HG03342 (cell line): ENCODE data around the gene ZMIZ2.
A peak's percentile ranks its signal among the peaks of the same experiment; 100 is the strongest.
"Not testable (repeated sequence)": the region's sequence is repeated elsewhere in the genome, so short reads cannot be mapped to it uniquely, and the experiment has no call there.

Experiments used
- ATAC-seq: cut with Tn5 transposase; IDR thresholded peaks from one replicate; pipeline ENCODE4 v1.9.1; 2021; ENCODE audit warnings: mild to moderate bottlenecking, moderate library complexity; ENCODE audit not compliant: unreplicated experiment

ZMIZ2 gene

DNA sequence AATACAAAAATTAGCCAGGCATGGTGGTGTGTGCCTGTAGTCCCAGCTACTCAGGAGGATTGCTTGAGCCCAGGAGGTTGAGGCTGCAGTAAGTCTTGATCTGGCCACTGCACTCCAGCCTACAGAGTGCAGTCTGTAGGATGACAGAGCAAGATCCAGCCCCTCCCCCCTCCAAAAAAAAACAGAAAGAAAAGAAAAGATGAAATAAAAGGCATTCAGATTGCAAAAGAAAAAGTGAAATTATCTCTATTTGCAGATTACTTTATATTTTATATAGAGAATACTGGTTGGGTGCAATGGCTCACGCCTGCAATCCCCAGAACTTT lies 20.7 kb upstream of the ZMIZ2 start:
- ATAC-seq, result no peak

DNA sequence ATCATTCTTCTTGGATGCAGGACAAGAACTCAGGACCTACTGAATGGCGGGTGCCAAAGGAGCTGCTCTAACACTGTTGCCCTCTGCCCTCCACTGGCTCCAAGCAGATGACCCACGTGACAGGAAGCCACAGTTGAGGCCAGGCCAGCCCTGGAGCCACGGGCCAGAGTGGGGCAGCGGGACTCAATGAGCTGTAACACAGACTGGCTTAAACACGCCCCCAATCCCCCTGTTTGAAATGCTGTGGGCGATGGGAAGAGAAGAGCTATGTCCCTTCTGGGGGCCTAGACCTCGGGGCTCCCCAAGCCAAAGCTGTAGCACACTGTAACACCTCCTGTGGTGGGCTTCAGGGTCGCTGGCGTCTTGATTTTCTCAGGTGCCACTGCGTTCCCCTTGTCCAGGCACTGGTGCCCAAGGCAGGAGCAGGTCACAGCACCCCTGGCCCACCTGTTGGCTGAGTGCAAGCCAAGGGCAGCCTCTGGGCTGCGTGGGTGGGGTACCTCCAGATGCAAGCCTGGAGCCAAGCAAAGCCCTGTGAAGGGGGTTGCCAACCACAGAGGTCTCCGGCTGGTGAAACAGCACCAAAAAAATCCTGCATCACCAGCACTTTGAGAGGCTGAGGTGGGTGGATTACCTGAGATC lies 18.6 kb upstream of the ZMIZ2 start:
- no peak for ATAC-seq

DNA sequence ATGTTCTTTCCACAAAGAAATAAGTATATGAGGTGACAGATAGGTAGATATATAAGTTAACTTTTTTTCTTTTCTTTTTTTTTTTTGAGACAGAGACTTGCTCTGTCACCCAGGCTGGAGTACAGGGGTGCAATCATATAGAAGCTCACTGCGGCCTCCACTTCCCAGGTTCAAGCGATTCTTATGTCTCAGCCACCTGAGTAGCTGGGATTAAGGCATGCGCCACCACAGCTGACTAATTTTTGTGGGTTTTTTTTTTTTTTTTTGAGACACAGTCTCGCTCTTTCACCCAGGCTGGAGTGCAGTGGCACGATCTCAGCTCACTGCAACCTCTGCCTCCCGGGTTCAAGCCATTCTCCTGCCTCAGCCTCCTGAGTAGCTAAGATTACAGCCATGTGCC lies 15.7 kb upstream of the ZMIZ2 start:
- ATAC-seq, result not testable (repeated sequence)

DNA sequence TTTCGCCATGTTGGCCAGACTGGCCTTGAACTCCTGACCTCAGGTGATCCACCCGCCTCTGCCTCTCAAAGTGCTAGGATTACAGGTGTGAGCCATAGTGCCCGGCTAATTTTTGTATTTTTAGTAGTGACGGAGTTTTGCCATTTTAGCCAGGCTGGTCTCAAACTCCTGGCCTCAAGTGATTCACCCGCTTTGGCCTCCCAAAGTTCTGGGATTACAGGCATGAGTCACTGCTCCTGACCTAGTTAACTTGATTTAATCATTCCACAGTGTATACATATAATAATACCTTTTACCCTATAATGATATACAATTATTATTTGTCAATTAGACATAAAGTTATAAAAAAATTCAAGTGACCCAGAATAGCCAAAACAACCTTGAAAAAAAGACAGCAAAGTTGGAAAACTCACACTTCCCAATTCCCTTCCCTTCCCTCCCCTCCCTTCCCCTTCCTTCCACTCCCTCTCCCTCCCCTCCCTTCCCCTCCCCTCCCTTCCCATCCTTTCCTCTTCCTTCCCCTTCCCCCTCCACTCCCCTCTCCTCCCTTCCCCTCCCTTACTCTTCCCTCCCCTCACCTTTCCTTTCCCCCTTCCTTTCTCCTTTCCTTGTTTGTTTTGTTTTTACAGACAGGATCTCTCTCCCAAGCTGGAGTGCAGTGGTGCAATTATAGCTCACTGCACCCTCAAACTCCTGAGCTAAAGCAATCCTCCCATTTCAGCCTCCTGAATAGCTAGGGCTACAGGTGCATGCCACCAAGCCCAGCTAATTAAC lies 14.8 kb upstream of the ZMIZ2 start:
- no peak for ATAC-seq

DNA sequence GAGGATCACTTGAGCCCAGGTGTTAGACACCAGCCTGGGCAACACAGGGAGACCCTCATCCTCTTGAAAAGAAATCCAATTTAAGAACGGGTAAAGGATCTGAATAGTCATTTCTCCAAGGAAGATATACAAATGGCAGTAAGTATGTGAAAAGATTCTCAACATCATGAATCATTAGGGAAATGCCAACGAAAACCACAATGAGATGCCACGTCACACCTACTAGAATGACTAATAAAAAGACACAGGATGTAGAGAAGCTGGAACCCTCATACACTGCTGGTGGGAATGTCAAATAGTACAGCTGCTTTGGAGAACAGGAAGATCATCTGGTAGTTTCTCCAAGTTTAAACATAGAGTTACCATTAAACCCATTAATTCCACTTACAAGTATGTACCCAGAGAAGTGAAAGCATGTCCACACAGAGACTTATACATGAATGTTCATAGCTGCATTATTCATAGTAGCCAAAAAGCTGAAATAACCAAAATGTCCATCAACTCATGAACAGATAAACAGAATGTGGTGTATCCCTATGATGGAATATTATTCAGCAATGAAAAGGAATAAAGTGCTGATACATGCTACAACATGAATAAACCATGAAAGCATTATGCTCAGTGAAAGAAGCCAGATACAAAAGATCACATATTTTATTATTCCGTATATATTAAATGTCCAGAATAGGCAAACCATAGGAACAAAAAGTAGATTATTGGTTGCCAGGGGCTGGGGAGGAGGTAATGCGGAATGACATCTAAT lies 13.1 kb upstream of the ZMIZ2 start:
- ATAC-seq, result peak; percentile 55

DNA sequence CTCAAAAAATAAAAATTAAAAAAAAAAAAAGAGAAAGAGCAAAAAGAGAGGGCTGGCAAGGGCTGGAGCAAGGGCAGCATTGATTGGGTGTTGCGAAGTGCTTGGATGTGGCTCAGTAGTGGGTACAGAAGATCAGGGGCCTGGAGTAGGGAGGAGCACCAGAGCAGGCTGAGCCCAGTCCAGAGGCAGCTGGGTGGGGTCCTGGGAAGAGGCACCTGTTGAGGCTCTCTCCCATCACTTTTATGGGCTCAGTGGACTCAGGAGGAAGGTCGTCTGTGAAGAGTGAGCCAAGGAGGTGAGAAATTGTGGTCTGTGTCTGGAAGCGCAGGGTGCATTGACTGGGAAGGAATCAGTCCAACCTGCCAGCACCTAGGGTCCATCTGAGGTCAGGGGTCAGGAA lies 11.8 kb upstream of the ZMIZ2 start:
- no peak for ATAC-seq

DNA sequence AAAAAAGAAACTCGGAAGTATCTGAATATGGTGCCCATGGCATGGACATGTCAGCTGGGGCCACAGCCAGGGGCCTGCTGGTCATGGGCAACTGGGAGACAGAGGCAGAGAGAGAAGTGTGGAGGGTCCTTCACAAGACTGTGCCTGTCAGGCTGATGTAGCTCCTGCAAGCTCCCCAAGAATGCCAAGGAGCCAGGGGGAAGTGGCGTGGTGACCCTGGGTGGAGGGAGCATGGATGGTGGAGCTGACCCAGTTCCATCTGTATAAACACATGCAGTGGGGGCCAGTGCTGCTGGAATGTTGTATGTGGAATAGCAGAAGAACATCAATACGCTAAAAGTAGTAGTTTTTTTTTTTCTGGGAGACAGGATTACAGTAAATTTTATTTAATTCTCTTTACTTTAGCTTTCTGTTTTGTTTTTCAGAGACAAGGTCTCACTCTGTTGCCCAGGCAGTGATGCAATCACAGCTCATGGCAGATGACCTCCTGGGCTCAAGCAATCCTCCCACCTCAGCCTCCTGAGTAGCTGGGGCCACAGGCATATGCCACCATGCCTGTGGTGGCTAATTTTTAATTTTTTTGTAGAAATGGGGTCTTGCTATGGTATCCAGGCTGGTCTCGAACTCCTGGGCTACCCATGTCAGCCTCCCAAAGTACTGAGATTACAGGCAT lies 10.5 kb upstream of the ZMIZ2 start:
- no peak for ATAC-seq

DNA sequence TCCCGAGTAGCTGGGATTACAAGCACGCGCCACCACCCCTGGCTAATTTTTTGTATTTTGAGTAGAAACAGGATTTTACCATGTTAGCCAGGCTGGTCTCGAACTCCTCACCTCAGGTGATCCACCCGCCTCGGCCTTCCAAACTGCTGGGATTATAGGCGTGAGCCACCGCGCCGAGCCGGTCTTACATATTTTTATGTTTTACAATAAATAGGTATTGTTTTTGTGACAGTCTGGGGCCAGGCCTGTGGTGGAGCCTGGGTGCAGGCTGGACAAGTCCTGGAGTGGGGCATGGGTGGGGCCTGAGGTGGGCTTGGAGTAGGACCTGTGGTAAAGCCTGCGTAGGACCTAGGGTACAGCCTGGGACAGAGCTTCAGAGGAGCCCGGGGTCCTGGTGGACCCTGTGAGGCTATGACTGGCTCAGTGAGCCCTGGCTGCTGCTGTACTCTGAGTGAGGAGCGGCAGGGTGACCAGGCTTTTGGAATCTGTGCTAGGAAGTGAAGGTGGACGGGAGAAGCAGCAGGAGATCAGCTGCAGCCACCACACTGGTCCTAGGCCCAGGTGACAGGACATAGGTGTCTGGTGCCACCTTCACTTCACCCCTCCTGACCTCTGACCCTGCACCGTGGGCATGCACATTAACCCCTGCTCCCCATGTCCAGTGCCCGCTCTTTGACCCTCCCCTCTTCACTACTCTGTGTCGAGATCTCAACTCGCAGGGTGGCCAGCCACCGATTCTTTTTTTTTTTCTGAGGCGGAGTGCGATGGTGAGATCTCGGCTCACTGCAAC lies 9.6 kb upstream of the ZMIZ2 start:
- no peak for ATAC-seq

DNA sequence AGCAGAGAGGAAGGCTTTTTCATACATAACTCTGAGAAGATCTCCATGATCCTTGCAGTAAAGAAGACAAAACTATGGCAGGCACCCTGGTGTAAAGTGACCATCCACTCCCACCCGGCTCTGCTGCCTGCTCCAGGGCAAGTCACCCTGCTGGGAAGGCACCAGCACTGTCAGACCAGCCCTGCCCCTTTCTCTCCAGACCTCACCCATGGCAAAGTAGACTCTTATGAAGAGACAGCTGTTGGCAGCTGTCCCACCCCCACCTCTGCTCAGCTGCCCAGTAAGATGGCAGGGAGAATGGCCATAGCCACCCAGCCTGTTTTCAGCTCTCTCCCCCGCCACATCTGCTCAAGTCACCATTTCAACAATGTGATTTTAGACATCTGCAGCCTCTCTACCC lies 8.6 kb upstream of the ZMIZ2 start:
- no peak for ATAC-seq

DNA sequence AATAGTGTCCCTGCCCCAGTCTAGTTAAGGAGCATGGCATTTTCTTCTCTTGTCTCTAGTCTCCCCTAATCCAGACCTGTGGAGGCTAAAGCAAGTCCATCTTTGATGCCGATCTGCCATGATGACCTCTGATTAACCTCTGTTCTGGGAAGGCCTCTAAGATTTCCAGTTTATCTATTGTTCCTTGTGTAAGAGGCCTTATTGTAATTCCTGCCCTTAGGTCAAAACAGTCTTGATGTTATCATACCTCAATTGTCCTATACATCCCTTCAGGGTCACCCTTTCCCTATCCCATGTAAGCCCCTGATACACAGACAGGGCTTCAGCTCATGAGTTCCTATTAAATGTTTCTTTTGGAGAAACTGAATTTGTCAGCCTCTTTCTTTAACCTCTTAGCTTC lies 4.9 kb upstream of the ZMIZ2 start:
- no peak for ATAC-seq

DNA sequence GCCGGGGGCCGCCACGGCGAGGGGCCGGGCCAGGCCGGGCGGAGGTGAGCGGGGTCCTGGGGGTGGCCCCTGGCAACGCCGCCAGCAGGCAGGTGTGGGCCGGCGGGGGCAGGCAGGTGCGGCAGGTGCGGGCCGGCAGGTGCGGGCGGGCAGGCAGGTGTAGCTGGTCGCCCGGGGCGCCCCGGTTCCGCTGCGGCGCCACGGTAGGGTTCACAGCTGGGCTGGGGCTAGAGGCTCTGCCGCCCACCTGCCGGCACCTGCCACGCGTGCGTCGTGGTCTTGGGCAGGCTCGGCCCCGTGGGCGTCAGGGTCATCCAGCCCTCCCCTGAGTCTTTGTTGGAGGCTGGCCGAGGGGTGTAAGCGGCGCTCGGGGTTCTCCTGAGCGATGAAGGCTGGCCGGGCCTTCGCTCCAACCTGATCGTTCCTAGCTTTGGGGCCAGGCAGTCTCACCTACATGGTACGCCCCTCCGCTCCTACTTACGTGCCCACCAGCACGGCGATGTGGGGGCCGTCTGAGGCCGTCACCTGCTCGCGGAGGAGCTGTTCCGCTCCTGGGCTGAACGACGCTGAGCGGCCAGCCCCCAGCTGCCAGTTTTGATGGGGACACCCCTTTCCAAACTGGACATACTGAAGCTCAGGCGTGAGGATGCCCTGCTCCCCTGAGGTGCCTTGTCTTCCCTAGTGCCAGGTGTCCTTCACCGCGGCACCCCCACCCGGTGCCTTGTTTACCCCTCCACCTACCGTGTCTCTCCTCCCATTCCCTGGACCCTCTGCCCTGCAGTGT lies 493 bp downstream of the ZMIZ2 start:
- peak; percentile 13 for ATAC-seq

DNA sequence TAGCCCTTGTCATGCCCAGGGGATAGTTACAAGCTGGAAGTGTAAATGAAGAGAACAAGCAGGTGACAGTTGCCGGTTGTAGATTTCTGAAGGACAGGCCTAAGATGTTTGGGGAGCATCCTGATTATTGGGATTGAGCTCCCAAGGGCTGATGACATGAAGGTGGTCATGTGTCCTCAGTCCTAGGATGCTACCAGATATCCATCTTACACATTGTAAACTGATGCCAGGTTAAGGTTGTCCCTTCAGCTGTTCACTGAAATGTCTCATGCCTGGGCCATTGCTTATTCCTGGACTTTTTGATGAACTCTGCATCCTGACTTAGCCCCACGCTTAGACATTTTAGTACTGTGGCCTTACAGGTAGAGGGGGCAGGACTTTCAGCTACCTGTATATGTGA lies 1.3 kb downstream of the ZMIZ2 start:
- ATAC-seq, result no peak

DNA sequence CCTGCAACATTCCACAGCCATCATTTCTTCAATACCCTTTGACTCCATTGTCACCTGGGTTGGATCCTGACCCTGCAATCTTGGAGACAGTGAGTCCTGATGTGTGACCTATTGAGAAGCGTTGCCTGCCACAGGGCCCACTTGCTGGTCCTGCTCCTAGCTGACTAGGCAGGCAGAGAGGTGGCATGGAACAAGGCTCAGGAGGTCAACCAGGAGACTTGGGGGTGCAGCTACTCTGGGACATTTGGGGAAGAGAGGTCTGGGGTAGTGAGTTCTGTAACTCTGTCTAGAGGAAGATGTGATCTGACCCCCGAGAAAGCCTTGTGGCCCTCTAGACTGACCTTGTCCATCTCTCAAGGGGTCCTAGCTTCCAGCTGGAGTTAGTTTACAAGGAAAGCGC lies 1.8 kb downstream of the ZMIZ2 start:
- ATAC-seq, result no peak

DNA sequence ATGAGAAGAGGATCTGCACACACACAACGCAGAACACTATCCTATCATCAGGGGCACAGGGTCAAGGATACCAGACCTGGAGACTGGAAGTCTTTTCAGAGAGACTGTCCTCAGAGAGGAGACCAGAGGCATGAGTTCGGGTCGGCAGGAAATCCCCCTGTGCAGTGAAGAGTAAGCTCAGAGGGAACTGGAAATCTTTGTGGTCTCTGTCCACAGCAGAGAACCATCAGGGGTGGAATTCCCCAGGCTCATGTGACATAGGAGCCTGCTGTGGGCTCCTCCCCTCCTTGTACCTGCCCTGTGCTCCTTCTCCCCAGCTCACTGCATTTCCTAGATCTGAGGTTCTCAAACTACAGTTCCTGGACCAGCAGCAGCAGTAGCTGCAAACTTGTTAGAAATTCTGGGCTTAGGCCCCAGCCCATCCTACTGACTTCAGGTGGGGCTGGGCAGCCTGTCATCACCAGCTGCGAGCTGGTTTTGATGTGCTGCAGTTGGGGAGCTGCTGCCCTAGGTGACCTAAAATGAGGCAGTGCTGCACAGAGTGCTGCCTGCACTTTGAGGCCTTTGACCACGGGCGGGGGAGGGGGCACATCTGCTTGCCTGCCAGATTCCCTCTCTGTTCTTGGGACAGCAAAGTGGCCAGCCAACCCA lies 2.4 kb downstream of the ZMIZ2 start:
- ATAC-seq, result peak; percentile 54

DNA sequence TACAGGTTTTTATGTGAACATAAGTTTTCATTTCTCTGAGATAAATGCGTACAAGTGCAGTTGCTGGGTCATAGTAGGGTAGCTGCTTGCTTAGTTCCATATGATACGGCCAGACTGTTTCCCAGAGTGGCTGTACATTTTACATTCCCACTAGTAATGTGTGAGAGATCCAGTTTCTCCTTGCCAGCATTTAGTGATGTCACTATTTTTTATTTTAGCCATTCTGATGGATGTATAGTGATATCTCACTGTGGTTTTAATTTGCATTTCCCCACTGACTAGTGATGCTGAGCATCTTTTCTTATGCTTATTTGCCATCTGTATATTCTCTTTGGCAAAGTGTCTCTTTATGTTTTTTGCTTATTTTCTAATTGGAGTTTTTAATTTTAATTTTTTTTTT lies 4.2 kb downstream of the ZMIZ2 start:
- no peak for ATAC-seq

DNA sequence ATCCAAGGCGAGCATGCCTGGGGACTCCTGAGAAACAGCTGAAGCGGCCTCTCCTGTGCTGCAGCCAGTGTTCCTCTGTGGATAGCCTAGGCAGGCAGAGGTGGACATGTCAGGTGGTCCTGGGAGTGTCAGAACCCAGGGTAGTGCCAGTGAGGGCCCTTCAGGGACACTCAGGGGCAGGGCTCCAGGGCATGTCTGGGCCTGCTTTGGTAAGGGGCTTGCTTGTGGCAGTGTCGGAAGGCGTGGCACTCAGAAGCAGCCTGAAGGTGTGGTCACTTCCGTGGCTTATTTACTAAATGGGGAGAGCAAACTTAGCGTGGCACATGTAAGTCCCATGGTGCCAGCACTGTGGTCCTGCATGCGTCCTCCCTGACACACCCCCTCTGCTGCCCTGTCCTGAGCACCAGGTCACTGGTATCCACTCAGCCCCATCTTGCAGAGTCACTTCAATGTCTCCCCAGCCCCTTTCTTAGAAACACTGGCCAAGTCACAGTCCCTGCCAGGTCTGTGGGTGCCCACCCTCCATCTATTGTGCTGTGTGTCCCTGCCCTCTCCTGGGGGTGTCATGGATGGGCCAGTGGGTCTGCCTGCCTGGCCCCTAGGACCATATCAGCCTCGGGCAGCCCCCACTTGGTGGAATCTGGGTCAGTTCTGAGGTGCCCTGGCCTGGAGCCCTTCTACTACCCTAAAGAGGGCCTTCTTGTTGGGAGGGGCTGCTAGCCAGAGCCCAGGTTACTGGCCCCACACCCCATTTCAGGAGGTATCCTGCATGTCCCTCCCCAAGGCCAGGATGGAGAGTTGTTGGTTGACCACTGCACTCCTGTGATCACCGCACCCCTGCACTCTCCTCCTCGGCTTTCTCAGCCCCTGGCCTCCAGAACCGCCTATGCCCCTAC lies 6.4 kb downstream of the ZMIZ2 start:
- no peak for ATAC-seq

DNA sequence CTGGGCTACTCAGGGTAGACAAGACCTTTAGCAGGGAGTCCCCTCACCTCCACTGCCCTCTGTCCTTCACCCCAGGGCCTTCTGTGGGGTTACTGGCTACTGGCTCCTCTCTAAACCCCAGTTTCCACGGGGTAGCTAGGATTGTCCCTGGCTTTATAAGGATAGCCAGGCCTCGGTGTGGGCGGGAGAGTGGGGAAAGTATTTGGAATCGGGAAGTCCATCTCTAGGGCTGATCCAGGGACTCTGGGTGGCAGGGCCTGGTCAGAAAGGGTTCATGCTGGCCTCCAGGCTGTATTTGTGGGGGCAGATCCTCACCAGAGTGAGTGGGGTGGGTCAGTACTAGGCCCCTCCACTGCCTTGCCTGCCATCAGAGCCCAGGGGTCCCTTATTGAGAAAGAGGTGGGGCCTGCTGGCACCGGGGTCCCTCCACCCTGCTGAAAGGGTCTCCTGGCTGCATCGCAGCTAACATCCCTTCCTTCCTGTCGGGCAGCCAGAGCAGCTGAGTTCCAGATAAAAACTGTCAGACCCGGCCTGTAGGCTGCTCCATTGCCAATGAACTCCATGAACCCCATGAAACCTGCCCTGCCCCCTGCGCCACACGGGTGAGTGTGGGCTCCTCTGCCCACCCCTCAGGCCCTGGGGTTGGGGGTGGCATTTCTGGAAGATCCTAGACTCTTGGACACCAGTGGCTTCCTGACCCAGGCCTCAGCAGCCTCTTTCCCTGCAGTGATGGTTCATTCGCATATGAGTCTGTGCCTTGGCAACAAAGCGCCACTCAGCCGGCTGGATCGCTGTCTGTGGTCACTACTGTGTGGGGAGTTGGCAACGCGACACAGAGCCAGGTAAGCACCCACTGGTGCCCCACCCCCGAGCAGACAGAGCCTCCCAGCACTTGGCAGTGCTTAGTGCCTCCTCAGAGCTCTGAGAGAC lies 7.3 kb downstream of the ZMIZ2 start:
- ATAC-seq, result no peak
